ENCODE results near the gene CA10. TPM values are rescaled to one million over a fixed set of nuclear protein-coding genes. Genes with fewer than 3 reads are reported as not detected.

The CA10 gene
- total and polyA plus RNA-seq, 2 of the 4 experiments (the other 2 are of a cell fraction): not detected

DNA sequence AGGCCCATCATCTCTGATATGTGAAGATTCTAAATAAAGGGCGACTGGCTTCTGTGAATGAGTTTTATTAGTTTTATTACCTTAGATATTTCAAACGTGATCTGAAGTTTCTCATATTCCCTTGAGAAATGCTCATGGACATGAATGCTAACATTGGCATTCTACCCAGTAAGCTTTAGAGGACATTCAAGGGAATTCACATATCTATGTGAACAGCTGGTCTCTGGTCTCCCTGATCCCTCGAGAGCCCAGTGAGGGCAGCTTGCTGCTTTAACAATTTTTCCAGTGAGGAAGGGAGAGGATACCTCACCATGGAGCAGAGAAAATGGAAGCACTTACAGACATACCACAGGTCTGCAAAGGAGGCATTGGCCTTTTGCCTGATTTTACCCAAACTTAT is 312.7 kb downstream of the CA10 start:
- H3K27ac ChIP-seq (ENCODE audit: insufficient read depth, low read length): no peak overlapping the region
- no peaks in the 10 kb centered on the region for H4K20me1 ChIP-seq (ENCODE audit: insufficient read depth, low read length)
- BruUV-seq (replicated peaks): no TSS peak
- H3K18ac ChIP-seq (ENCODE audit: low read depth, low read length): no peak overlapping the region
- H2AK5ac ChIP-seq (ENCODE audit: low read depth, low read length): no peak overlapping the region
- no peak overlapping the region for H2BK20ac ChIP-seq (ENCODE audit: low read depth, low read length)
- no peaks in the 10 kb centered on the region for H3K79me1 ChIP-seq (ENCODE audit: low read depth in 1 of 2, low read length in 2 of 2)
- no peak overlapping the region for H4K91ac ChIP-seq (ENCODE audit: insufficient read depth, low read depth, low read length)
- no peak overlapping the region for H2BK120ac ChIP-seq (ENCODE audit: low read depth, low read length)
- no peak overlapping the region for H2BK15ac ChIP-seq (ENCODE audit: low read depth, low read length)
- H3K23ac ChIP-seq (ENCODE audit: low read depth, low read length): no peak overlapping the region
- H3K4me3 ChIP-seq (ENCODE audit: insufficient read depth, low read depth, low read length): no peak overlapping the region
- H4K8ac ChIP-seq (ENCODE audit: low read depth in 2 of 2, low read length in 2 of 2): no peak overlapping the region
- H2AFZ ChIP-seq (replicated peaks; ENCODE audit: low read length, poor library complexity): no peak overlapping the region
- TF ChIP-seq USF2 (IDR thresholded peaks at IDR 0.05; ENCODE audit: low read depth, low read length): no peak
- TF ChIP-seq BHLHE40 (IDR thresholded peaks at IDR 0.05; ENCODE audit: low read depth, low read length): no peak
- TF ChIP-seq SMC3 (IDR thresholded peaks at IDR 0.05; ENCODE audit: low read depth, low read length): no peak
- no peak for TF ChIP-seq NFE2L2 (IDR thresholded peaks at IDR 0.05; ENCODE audit: low read depth, low read length)
- no peak for TF ChIP-seq CEBPB (IDR thresholded peaks at IDR 0.05; ENCODE audit: low read depth, low read length)
- no peak for TF ChIP-seq CHD1 (IDR thresholded peaks at IDR 0.05; ENCODE audit: low read depth, low read length)
- TF ChIP-seq MAZ (IDR thresholded peaks at IDR 0.05; ENCODE audit: borderline replicate concordance, low read depth, low read length): no peak
- no peak for TF ChIP-seq RAD21 (IDR thresholded peaks at IDR 0.05; ENCODE audit: low read length)
- no peak for TF ChIP-seq CTCF (conservative IDR thresholded peaks at IDR 0.05; ENCODE audit: low read depth, low read length)
- no peak for TF ChIP-seq ELK1 (IDR thresholded peaks at IDR 0.05; ENCODE audit: borderline replicate concordance, low read depth, low read length)
- TF ChIP-seq MXI1 (IDR thresholded peaks at IDR 0.05; ENCODE audit: borderline replicate concordance, low read depth, low read length): no peak
- TF ChIP-seq POLR2A (IDR thresholded peaks at IDR 0.05; ENCODE audit: low read depth, low read length): no peak
- TF ChIP-seq RCOR1 (IDR thresholded peaks at IDR 0.05; ENCODE audit: insufficient replicate concordance, low read length): no peak
- no peak for TF ChIP-seq MAFK (IDR thresholded peaks at IDR 0.05; ENCODE audit: low read depth, low read length)
- TF ChIP-seq FOS (IDR thresholded peaks at IDR 0.05; ENCODE audit: low read depth, low read length): no peak
- no peak for TF ChIP-seq RFX5 (IDR thresholded peaks at IDR 0.05; ENCODE audit: low read depth, low read length)
- peaks cover 13% of the 10 kb centered on the region for H3K9me3 ChIP-seq (ENCODE audit: control insufficient read depth, insufficient read depth, low read length)
- dilution Hi-C loops (cut with HindIII; ENCODE audit: low sequenced_read_pairs, unreplicated experiment): no loop called here
- H3K4me1 ChIP-seq (ENCODE audit: control insufficient read depth, insufficient read depth, low read length): no peaks in the 10 kb centered on the region
- no peak overlapping the region for H4K5ac ChIP-seq (ENCODE audit: low read depth, low read length)
- no peak overlapping the region for H3K4ac ChIP-seq (ENCODE audit: low read depth, low read length)
- DNase-seq (no peak), ATAC-seq (ENCODE audit: low read depth) (no peak)
- no peak overlapping the region for H2BK5ac ChIP-seq (ENCODE audit: low read depth, low read length, poor library complexity, severe bottlenecking)
- H3K14ac ChIP-seq (replicated peaks; ENCODE audit: low read depth, low read length): no peak overlapping the region
- no peak overlapping the region for H3K56ac ChIP-seq (ENCODE audit: extremely low read depth, insufficient read depth, low read length)
- in situ Hi-C loops (cut with MboI; ENCODE audit: low sequenced_read_pairs): no loop called here
- no peak overlapping the region for H3K4me2 ChIP-seq (ENCODE audit: low read depth, low read length)
- ChIA-PET POLR2A (ENCODE audit: unreplicated experiment) (no interaction called here), CTCF (interaction anchor here (0.6 kb wide), 2 partner anchors 29 to 505 kb away, joined by 3 read pairs; no protein-coding TSS in a partner anchor)
- H3K27me3 ChIP-seq (ENCODE audit: control insufficient read depth, insufficient read depth, low read length): no peaks in the 10 kb centered on the region
- H3K9me1 ChIP-seq (ENCODE audit: insufficient read depth, low read length): no peaks in the 10 kb centered on the region
- intact Hi-C loops (cut with micrococcal nuclease): no loop called here
- no peaks in the 10 kb centered on the region for H3K36me3 ChIP-seq (ENCODE audit: control insufficient read depth, insufficient read depth, low read length)
- no peak overlapping the region for H3K9ac ChIP-seq (ENCODE audit: low read depth, low read length)
- no CpG with 5 or more reads among the region's 3 CpGs for WGBS, 2 experiments (ENCODE audit: extremely low coverage in 2 of 2, insufficient read length in 1 of 2)
- H2AK9ac ChIP-seq (replicated peaks; ENCODE audit: low read depth, low read length, poor library complexity): no peak overlapping the region
